Measurements from ENCODE around the gene TMEM31.
"Not testable (repeated sequence)": the region's sequence is repeated elsewhere in the genome, so short reads cannot be mapped to it uniquely, and the experiment has no call there.

Gene TMEM31

DNA sequence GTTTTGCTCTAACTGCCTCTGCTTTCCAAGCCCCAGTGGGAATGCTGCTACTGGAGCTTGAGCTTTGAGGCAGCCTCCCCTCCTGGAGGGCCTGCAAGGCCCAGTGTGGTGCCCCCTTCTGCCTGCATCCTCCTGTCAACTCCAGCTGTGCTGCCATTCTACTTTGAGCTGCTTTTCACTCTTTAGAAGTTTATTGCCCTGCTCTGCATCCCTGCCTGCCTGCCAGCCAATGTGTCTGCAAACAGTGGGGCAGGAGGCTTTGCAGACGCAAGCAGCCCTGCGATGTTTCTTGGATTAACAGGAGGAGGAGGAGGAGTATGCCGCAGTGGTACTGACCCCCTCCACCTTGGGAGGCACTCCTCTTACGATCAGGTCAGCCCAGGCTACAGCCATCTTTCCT lies 16.4 kb downstream of the TMEM31 start:
- DNase-seq = no peak

- no peak for DNase-seq
These were observed 18.3 kb downstream of the TMEM31 start for GRCh38 chrX:103729015-103729414.

- no peak for DNase-seq
These were observed 19.6 kb downstream of the TMEM31 start for GRCh38 chrX:103730147-103730795.

DNA sequence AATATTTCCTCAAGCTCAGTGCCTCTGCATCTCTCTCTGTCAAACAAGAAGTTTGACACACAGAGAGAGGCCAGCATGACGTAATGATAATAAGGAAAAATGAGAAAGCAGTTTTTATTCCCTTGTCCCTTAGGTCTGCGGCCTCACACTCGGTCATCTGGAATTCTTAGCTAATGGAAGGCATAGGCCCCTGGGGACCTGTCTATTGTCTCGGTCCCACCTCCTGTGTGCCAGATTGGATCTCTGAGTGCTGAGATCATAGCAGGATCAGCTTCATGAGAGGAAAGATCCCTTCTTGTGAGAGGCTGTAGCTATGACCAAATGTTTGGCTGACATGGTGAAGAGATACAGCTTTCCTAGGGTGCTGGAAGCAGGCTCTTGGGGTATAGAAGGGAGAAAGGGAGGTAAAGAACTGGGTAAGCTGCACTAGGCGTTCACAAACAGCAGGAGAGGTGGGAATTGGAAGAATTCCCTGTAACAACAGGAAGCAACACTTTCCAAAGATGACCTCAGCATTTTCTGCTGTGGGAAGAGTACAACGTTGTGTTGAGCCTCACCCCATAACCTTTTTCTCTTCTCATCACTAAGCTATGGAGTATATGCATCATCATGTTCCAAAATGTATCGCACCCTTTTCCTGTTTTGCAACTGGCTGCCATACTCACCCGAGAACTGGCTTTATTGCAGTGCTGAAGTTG lies 20.2 kb downstream of the TMEM31 start:
- DNase-seq = no peak

GRCh38 chrX:103733017-103733416 lies 22.3 kb downstream of the TMEM31 start:
- no peak for DNase-seq

DNA sequence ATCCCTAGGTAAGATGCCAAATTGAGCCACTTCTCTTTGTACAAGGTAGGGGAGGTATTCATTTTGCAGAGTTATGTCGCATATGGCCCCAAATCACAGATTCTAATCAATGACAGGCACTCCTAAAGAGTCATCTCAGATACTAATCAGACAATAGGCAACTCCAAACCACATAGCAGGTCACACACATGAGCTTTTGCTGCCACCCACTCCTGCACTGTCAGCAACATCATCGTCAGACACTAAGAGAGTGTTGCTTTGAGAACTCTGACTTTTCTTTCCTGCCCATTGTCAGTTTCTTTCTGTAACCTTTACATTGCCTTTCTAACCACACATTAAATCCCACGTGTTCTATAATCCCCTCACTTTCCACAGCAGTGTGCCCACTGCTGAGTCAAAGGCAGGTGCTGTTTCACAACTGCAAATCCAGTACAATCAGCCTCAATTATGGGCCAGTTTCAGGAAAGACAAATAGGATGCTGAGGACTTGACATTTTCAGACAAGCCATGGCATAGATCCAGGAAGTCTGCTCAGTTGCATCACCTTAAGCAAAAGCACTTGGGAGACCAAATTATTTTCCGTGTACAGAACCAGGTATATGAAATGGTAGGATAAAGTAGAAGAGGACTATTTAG lies 23.5 kb downstream of the TMEM31 start:
- no peak for DNase-seq

GRCh38 chrX:103737696-103738095 lies 27.0 kb downstream of the TMEM31 start:
- no peak for DNase-seq

GRCh38 chrX:103739421-103739820 lies 28.7 kb downstream of the TMEM31 start:
- no peak for DNase-seq

DNA sequence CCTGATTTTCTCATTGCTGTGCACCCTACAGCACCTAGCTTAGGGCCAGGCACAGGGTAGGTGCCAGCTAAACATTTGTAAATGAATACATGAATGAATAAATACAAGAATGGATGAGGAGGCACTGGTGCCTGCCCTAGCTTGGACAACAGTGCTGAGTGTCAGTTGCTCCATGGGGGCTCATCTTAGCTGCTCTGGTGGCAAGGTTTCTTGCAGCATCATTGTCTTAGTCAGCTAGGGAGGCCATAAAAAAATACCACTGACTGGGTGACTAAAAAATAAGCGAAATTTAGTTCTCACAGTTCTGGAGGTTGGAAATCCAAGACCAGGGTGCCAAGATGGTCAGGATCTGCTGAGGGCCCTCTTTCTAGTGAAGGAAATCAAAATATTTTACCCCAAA lies 31.2 kb downstream of the TMEM31 start:
- no peak for DNase-seq

DNA sequence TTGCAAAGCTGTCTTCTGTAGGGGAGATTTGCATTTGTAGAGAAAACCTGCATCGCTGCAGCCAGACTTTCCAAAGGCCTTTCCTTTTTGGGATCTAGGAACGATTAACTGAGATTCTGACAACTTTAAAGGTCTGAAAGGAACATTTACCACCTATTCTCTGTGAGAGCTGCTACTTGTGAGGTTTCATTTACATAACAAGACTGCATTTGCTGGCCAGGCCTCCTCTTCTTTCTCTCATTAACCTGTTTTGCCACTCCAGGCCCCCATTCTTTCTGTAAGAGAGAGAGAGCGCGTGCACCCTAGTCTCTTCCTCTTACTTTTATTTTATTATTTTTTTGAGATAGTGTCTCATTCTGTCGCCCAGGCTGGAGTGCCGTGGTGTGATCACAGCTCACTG lies 31.6 kb downstream of the TMEM31 start:
- DNase-seq = no peak

DNA sequence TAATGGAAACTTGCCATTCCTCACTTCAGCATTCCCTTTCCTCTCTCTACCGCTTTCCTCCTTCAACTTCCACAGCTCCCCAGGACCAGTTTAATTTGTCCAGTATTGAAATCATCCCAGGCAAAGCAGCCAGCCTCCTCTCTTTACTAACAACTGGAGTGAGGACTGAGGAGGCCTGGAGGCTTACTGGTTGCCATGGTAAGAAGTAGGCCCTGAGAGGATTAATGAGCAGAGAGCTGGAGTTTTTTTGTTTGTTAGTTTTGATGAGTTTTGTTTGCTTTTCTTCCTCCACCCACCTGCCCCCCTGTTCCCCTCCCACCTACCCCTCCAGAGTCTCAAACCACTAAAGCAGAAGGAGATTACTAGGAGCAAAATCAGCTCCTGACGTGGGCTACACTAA lies 36.5 kb downstream of the TMEM31 start:
- DNase-seq = no peak

GRCh38 chrX:103754401-103754800 lies 43.7 kb downstream of the TMEM31 start:
- DNase-seq = no peak

- DNase-seq = no peak
These were observed 46.0 kb downstream of the TMEM31 start for GRCh38 chrX:103756736-103757135.

- no peak for DNase-seq
These were observed 47.8 kb downstream of the TMEM31 start for GRCh38 chrX:103758555-103758954.

- not testable (repeated sequence) for DNase-seq
These were observed 52.8 kb downstream of the TMEM31 start for GRCh38 chrX:103763541-103763940.

All from DMS 273 treated with DMSO at 0.1 percent for 48 hours (cell line).